Gastroesophageal sphincter (tissue), 4 donors: ENCODE results near the gene DLGAP4. TPM values are rescaled to one million over a fixed set of nuclear protein-coding genes. Genes with fewer than 3 reads are reported as not detected.
A peak's percentile ranks its signal among the peaks of the same experiment; 100 is the strongest.

ENCODE experiments used
- ATAC-seq: fragments of 150-250 bp; one replicate; pipeline ENCODE4 v1.9.1; 2016; ENCODE audit warnings: mild to moderate bottlenecking, moderate library complexity
- H3K27ac ChIP-seq, 4 donors: fragments of 200-600 bp; sonication (generic) in 3 of 4; 1 replicate in 3 of 4; 2 replicates in 1 of 4; pipeline ENCODE4 v1.5.1; 2016 to 2019
- H3K27me3 ChIP-seq: fragments of 200-600 bp; sonication (generic); one replicate; pipeline ENCODE4 v1.5.1; 2019
- H3K36me3 ChIP-seq, 2 donors: fragments of 200-600 bp; sonication (generic); one replicate each; pipeline ENCODE4 v1.5.1; 2019; ENCODE audit warnings: control low read depth in 1 of 2
- H3K4me1 ChIP-seq, 3 donors: fragments of 200-600 bp; sonication (generic); 1 replicate in 2 of 3; 2 replicates in 1 of 3; pipeline ENCODE4 v1.5.1; 2016 to 2019; ENCODE audit warnings: control low read depth in 2 of 3
- H3K4me3 ChIP-seq, 2 donors: fragments of 200-600 bp; sonication (generic); one replicate each; pipeline ENCODE4 v1.5.1; 2019; ENCODE audit warnings: mild to moderate bottlenecking in 1 of 2, moderate library complexity in 1 of 2
- H3K9me3 ChIP-seq, 3 donors: fragments of 200-600 bp; sonication (generic); one replicate each; pipeline ENCODE4 v1.5.1; 2017 to 2019; ENCODE audit warnings: control low read depth in 2 of 3
- CTCF ChIP-seq, 4 experiments: fragments of 200-600 bp in 2 of 4; fragments of 450-650 bp in 2 of 4; sonication (generic) in 1 of 4; IDR thresholded peaks; one replicate each; pipeline ENCODE4 v1.5.1; 2017 to 2019; ENCODE audit warnings: antibody characterized with exemption in 4 of 4, mild to moderate bottlenecking in 2 of 4, moderate library complexity in 2 of 4
- EP300 ChIP-seq: sonication (generic); formaldehyde crosslinking; IDR thresholded peaks from one replicate; pipeline ENCODE4 v1.6.1; 2017; ENCODE audit warnings: antibody characterized with exemption, mild to moderate bottlenecking
- POLR2A ChIP-seq, 2 donors: fragments of 450-650 bp; IDR thresholded peaks; one replicate each; pipeline ENCODE4 v1.6.1; 2017; ENCODE audit warnings: antibody characterized with exemption in 2 of 2, mild to moderate bottlenecking in 2 of 2, moderate library complexity in 1 of 2
- POLR2AphosphoS5 ChIP-seq: sonication (generic); formaldehyde crosslinking; IDR thresholded peaks from one replicate; pipeline ENCODE4 v1.6.1; 2017; ENCODE audit warnings: antibody characterized with exemption
- WGBS, 2 donors: methylation state at CpG; one replicate each; pipeline ENCODE4 v1.1.5; 2018; ENCODE audit warnings: low coverage in 1 of 2; 5-methylcytosine and 5-hydroxymethylcytosine counted together
- total RNA-seq, 4 donors: library from RNA; depleted of rRNA; stranded (reverse); fragments of >200 nt; gene quantifications; one replicate each; pipeline ENCODE4 v1.1.0, GENCODE V29; 2016

DLGAP4 gene
- total RNA-seq, 4 donors from 2014 or later = 35.5 to 76.1 (median 42.2) TPM

GRCh38 chr20:36439040-36439730, 133.0 kb downstream of the DLGAP4 start:
- TF ChIP-seq EP300 (no peak), POLR2A (IDR thresholded peaks at IDR 0.05) (no peak), CTCF (IDR thresholded peaks at IDR 0.05) (peak in 3 of 4 experiments; percentile 69 to 91 (median 88)), POLR2AphosphoS5 (no peak)
- H3K4me1 ChIP-seq = peaks cover 0 to 15% (median 5%) of the 10 kb centered on the region in 3 donors
- no peaks in the 10 kb centered on the region for H3K9me3 ChIP-seq
- ATAC-seq = peak; percentile 59
- no peak overlapping the region for H3K27ac ChIP-seq
- H3K4me3 ChIP-seq = no peak overlapping the region
- H3K27me3 ChIP-seq = peaks cover 32% of the 10 kb centered on the region
- 23 to 100% methylated on average over 1 to 9 of the region's 9 CpGs for WGBS, 2 donors
- no peaks in the 10 kb centered on the region for H3K36me3 ChIP-seq

- H3K36me3 ChIP-seq = no peaks in the 10 kb centered on the region
- TF ChIP-seq CTCF (IDR thresholded peaks at IDR 0.05) (peak in 1 of 4 experiments; percentile 7), EP300 (no peak), POLR2A (IDR thresholded peaks at IDR 0.05) (peak in 1 of 2 donors; percentile 4), POLR2AphosphoS5 (no peak)
- H3K27ac ChIP-seq = no peak overlapping the region
- H3K9me3 ChIP-seq = no peaks in the 10 kb centered on the region
- no peak overlapping the region for H3K4me3 ChIP-seq
- peaks cover 32% of the 10 kb centered on the region for H3K27me3 ChIP-seq
- no peak for ATAC-seq
- peaks cover 0 to 15% (median 5%) of the 10 kb centered on the region in 3 donors for H3K4me1 ChIP-seq
- WGBS, 2 donors = no CpG with 5 or more reads among the region's 7 CpGs
These were observed 133.6 kb downstream of the DLGAP4 start for GRCh38 chr20:36439731-36440072.

- H3K9me3 ChIP-seq = no peaks in the 10 kb centered on the region
- WGBS, 2 donors = 40 to 86% methylated on average over 1 of the region's 11 CpGs
- H3K27ac ChIP-seq = no peak overlapping the region
- ATAC-seq = no peak
- H3K4me1 ChIP-seq = peaks cover 0 to 15% (median 5%) of the 10 kb centered on the region in 3 donors
- H3K36me3 ChIP-seq = no peaks in the 10 kb centered on the region
- H3K27me3 ChIP-seq = peaks cover 31% of the 10 kb centered on the region
- TF ChIP-seq POLR2A (IDR thresholded peaks at IDR 0.05) (no peak), CTCF (IDR thresholded peaks at IDR 0.05) (no peak), EP300 (no peak), POLR2AphosphoS5 (no peak)
- no peak overlapping the region for H3K4me3 ChIP-seq
These were observed 134.4 kb downstream of the DLGAP4 start for GRCh38 chr20:36440370-36441026.

GRCh38 chr20:36441027-36441414, 134.9 kb downstream of the DLGAP4 start:
- TF ChIP-seq POLR2A (IDR thresholded peaks at IDR 0.05) (no peak), CTCF (IDR thresholded peaks at IDR 0.05) (no peak), POLR2AphosphoS5 (no peak), EP300 (no peak)
- no peak for ATAC-seq

GRCh38 chr20:36441416-36441815, 135.3 kb downstream of the DLGAP4 start:
- Histone ChIP-seq H3K27ac (no peak overlapping the region), H3K27me3 (peaks cover 22% of the 10 kb centered on the region), H3K4me1 (peaks cover 0 to 8% (median under 1%) of the 10 kb centered on the region in 3 donors), H3K4me3 (no peak overlapping the region), H3K36me3 (no peaks in the 10 kb centered on the region), H3K9me3 (no peaks in the 10 kb centered on the region)
- 68 to 80% methylated on average over 3 to 7 of the region's 7 CpGs for WGBS, 2 donors
- TF ChIP-seq POLR2AphosphoS5 (no peak), CTCF (IDR thresholded peaks at IDR 0.05) (no peak), EP300 (no peak), POLR2A (IDR thresholded peaks at IDR 0.05) (no peak)
- ATAC-seq = no peak

More at GRCh38 chr20:36441027-36441414, 134.9 kb downstream of the DLGAP4 start:
- Histone ChIP-seq H3K27ac (no peak overlapping the region), H3K27me3 (peaks cover 26% of the 10 kb centered on the region), H3K36me3 (no peaks in the 10 kb centered on the region), H3K4me1 (peaks cover 0 to 12% (median 4%) of the 10 kb centered on the region in 3 donors), H3K4me3 (no peak overlapping the region), H3K9me3 (no peaks in the 10 kb centered on the region)
- 39 to 46% methylated on average over 3 to 5 of the region's 5 CpGs for WGBS, 2 donors
